CD8-positive, alpha-beta memory T cell (primary cell): ENCODE results near the gene HOPX. TPM values are rescaled to one million over a fixed set of nuclear protein-coding genes. Genes with fewer than 3 reads are reported as not detected.

Experiments used
- CTCF ChIA-PET: fragments of 350-600 bp; sonication (Branson Sonifier 250); formaldehyde crosslinking; loops from one replicate; lab custom pipeline; 2021; ENCODE audit warnings: antibody characterized with exemption; lab: Charles Lee
- POLR2A ChIA-PET: fragments of 350-600 bp; sonication (Branson Sonifier 250); formaldehyde crosslinking; loops from one replicate; lab custom pipeline; 2021; ENCODE audit warnings: antibody characterized with exemption; lab: Charles Lee
- DNase-seq, 5 donors: peaks; one replicate each; pipeline versions ENCODE4 v3.0.0 to v3.0.0-alpha.2; 2020 to 2022; ENCODE audit warnings: mixed read lengths in 1 of 5
- H3K27ac ChIP-seq: one replicate; pipeline ENCODE4 v1.7.0; 2013; ENCODE audit warnings: low read depth, mild to moderate bottlenecking, low read length, moderate library complexity
- H3K27me3 ChIP-seq: 2 replicates; pipeline ENCODE4 v1.7.0; 2013; ENCODE audit warnings: low read length, mild to moderate bottlenecking; ENCODE audit not compliant: insufficient read depth, poor library complexity, severe bottlenecking
- H3K36me3 ChIP-seq: 2 replicates; pipeline ENCODE4 v1.7.0; 2013; ENCODE audit warnings: mild to moderate bottlenecking, low read length, moderate library complexity; ENCODE audit not compliant: insufficient read depth
- H3K4me1 ChIP-seq: 2 replicates; pipeline ENCODE4 v1.7.0; 2013; ENCODE audit warnings: mild to moderate bottlenecking, low read length, moderate library complexity; ENCODE audit not compliant: insufficient read depth
- H3K4me3 ChIP-seq: 2 replicates; pipeline ENCODE4 v1.7.0; 2013; ENCODE audit warnings: mild to moderate bottlenecking, low read length
- H3K9me3 ChIP-seq: 2 replicates; pipeline ENCODE4 v1.7.0; 2013; ENCODE audit warnings: mild to moderate bottlenecking, low read length
- H3K27ac Mint-ChIP-seq, 8 donors: one replicate each; pipeline ENCODE4 v1.8.0; 2020 to 2021; ENCODE audit warnings: mixed read lengths in 8 of 8, mild to moderate bottlenecking in 6 of 8, inconsistent platforms in 3 of 8, moderate library complexity in 3 of 8
- H3K27me3 Mint-ChIP-seq, 2 donors: one replicate each; pipeline ENCODE4 v1.8.0; 2020 to 2021; ENCODE audit warnings: mixed read lengths in 2 of 2, mild to moderate bottlenecking in 1 of 2, moderate library complexity in 1 of 2
- H3K36me3 Mint-ChIP-seq, 3 donors: one replicate each; pipeline ENCODE4 v1.8.0; 2020 to 2021; ENCODE audit warnings: mixed read lengths in 3 of 3, inconsistent platforms in 1 of 3, mild to moderate bottlenecking in 1 of 3
- H3K4me1 Mint-ChIP-seq, 3 donors: one replicate each; pipeline ENCODE4 v1.8.0; 2020 to 2021; ENCODE audit warnings: mixed read lengths in 3 of 3, inconsistent platforms in 1 of 3, mild to moderate bottlenecking in 1 of 3
- H3K4me3 Mint-ChIP-seq, 7 donors: one replicate each; pipeline ENCODE4 v1.8.0; 2020 to 2021; ENCODE audit warnings: mixed read lengths in 7 of 7, mild to moderate bottlenecking in 6 of 7, moderate library complexity in 4 of 7, inconsistent platforms in 2 of 7
- H3K9me3 Mint-ChIP-seq, 5 donors: one replicate each; pipeline ENCODE4 v1.8.0; 2020 to 2022; ENCODE audit warnings: mixed read lengths in 5 of 5, mild to moderate bottlenecking in 3 of 5, moderate library complexity in 2 of 5, inconsistent platforms in 1 of 5
- polyA plus RNA-seq: library from polyadenylated mRNA; unstranded; fragments of 300-500 nt; fragmentation: Illumina TruSeq; gene quantifications from one replicate; pipeline ENCODE4 v1.2.3, GENCODE V29; 2021
- total RNA-seq, 2 experiments: library from RNA; stranded (reverse); gene quantifications; one replicate each; pipeline ENCODE4 v1.2.3, GENCODE V29; 2021

The HOPX gene
- total and polyA plus RNA-seq, 3 experiments from 2014 or later, result 159 to 285 (median 171) TPM

- POLR2A ChIA-PET, result no interaction called here
- Histone ChIP-seq H3K4me1 (peaks cover 25% of the 10 kb centered on the region), H3K27ac (no peak overlapping the region)
These were observed 24.0 kb downstream of the HOPX start for GRCh38 chr4:56657128-56657527.

GRCh38 chr4:56656346-56656643 lies 24.8 kb downstream of the HOPX start:
- H3K9me3 Mint-ChIP-seq, result no peaks in the 10 kb centered on the region
- H3K36me3 Mint-ChIP-seq, result peaks cover 0 to 5% (median 0%) of the 10 kb centered on the region in 3 donors
- Histone ChIP-seq H3K9me3 (no peaks in the 10 kb centered on the region), H3K27ac (no peak overlapping the region), H3K27me3 (no peaks in the 10 kb centered on the region), H3K36me3 (no peaks in the 10 kb centered on the region), H3K4me3 (peak overlapping the region; percentile 50), H3K4me1 (peaks cover 25% of the 10 kb centered on the region)
- peaks cover 56 to 61% (median 56%) of the 10 kb centered on the region in 3 donors for H3K4me1 Mint-ChIP-seq
- H3K27ac Mint-ChIP-seq, result peak overlapping the region; percentile 57 to 94 (median 90)
- CTCF ChIA-PET, result no interaction called here
- POLR2A ChIA-PET, result no interaction called here
- peak overlapping the region; percentile 85 to 95 (median 88) for H3K4me3 Mint-ChIP-seq
- peak in 4 of 5 donors; percentile 35 to 68 (median 46) for DNase-seq
- H3K27me3 Mint-ChIP-seq, result peaks cover 9% of the 10 kb centered on the region in 2 donors

More at GRCh38 chr4:56657128-56657527, 24.0 kb downstream of the HOPX start:
- peak overlapping the region; percentile 18 to 92 (median 87) for H3K4me3 Mint-ChIP-seq
- H3K9me3 Mint-ChIP-seq, result no peaks in the 10 kb centered on the region
- H3K27me3 Mint-ChIP-seq, result peaks cover 9 to 11% of the 10 kb centered on the region in 2 donors
- H3K36me3 ChIP-seq, result no peaks in the 10 kb centered on the region
- no peaks in the 10 kb centered on the region for H3K9me3 ChIP-seq
- DNase-seq, result no peak
- peaks cover 0 to 5% (median 0%) of the 10 kb centered on the region in 3 donors for H3K36me3 Mint-ChIP-seq
- peak overlapping the region; percentile 57 to 94 (median 90) for H3K27ac Mint-ChIP-seq
- CTCF ChIA-PET, result interaction anchor here (2.2 kb wide), 1 partner anchor 81 kb away, joined by 7 read pairs; no protein-coding TSS in a partner anchor
- no peaks in the 10 kb centered on the region for H3K27me3 ChIP-seq
- peak overlapping the region; percentile 50 for H3K4me3 ChIP-seq
- H3K4me1 Mint-ChIP-seq, result peaks cover 48 to 52% (median 48%) of the 10 kb centered on the region in 3 donors

GRCh38 chr4:56655627-56656345 lies 25.3 kb downstream of the HOPX start:
- peak overlapping the region; percentile 88 to 97 (median 95) for H3K4me3 Mint-ChIP-seq
- H3K27me3 Mint-ChIP-seq, result peaks cover 7 to 9% of the 10 kb centered on the region in 2 donors
- H3K9me3 Mint-ChIP-seq, result no peaks in the 10 kb centered on the region
- CTCF ChIA-PET, result interaction anchor here (0.9 to 1.6 kb wide), 6 partner anchors 8 to 230 kb away, joined by 3 to 5 read pairs (median 3); partner anchors contain the start of gene HOPX
- POLR2A ChIA-PET, result interaction anchor here (0.6 kb wide), 1 partner anchor 10 kb away, joined by 4 read pairs; no protein-coding TSS in a partner anchor
- peak in 3 of 5 donors; percentile 18 to 50 (median 29) for DNase-seq
- Histone ChIP-seq H3K27ac (peak overlapping the region; percentile 2), H3K27me3 (no peaks in the 10 kb centered on the region), H3K36me3 (no peaks in the 10 kb centered on the region), H3K4me1 (peaks cover 30% of the 10 kb centered on the region), H3K9me3 (no peaks in the 10 kb centered on the region), H3K4me3 (peak overlapping the region; percentile 50)
- H3K36me3 Mint-ChIP-seq, result peaks cover 0 to 5% (median 1%) of the 10 kb centered on the region in 3 donors
- peak overlapping the region; percentile 83 to 99 (median 94) for H3K27ac Mint-ChIP-seq
- peaks cover 61 to 66% (median 61%) of the 10 kb centered on the region in 3 donors for H3K4me1 Mint-ChIP-seq

GRCh38 chr4:56655209-56655626 lies 25.9 kb downstream of the HOPX start:
- Histone ChIP-seq H3K4me1 (peaks cover 36% of the 10 kb centered on the region), H3K4me3 (peak overlapping the region; percentile 50), H3K36me3 (no peaks in the 10 kb centered on the region), H3K9me3 (no peaks in the 10 kb centered on the region), H3K27ac (no peak overlapping the region), H3K27me3 (no peaks in the 10 kb centered on the region)
- no peaks in the 10 kb centered on the region for H3K9me3 Mint-ChIP-seq
- H3K27ac Mint-ChIP-seq, result peak overlapping the region; percentile 70 to 99 (median 92)
- peak in 1 of 5 donors; percentile 21 for DNase-seq
- peaks cover 7 to 9% of the 10 kb centered on the region in 2 donors for H3K27me3 Mint-ChIP-seq
- peaks cover 0 to 5% (median 1%) of the 10 kb centered on the region in 3 donors for H3K36me3 Mint-ChIP-seq
- POLR2A ChIA-PET, result interaction anchor here (0.6 to 0.9 kb wide), 2 partner anchors 9 to 323 kb away, joined by 3 to 4 read pairs; partner anchors contain the start of gene POLR2B
- CTCF ChIA-PET, result interaction anchor here (0.7 to 1.6 kb wide), 9 partner anchors 9 to 230 kb away, joined by 3 to 5 read pairs (median 3); partner anchors contain the start of gene HOPX
- peaks cover 67 to 71% (median 67%) of the 10 kb centered on the region in 3 donors for H3K4me1 Mint-ChIP-seq
- peak overlapping the region; percentile 88 to 97 (median 95) for H3K4me3 Mint-ChIP-seq

- H3K4me3 Mint-ChIP-seq, result peak overlapping the region; percentile 88 to 97 (median 95)
- POLR2A ChIA-PET, result interaction anchor here (0.9 kb wide), 1 partner anchor 324 kb away, joined by 3 read pairs; the partner anchor contains the start of gene POLR2B
- no peak overlapping the region for H3K27ac ChIP-seq
These were observed 26.9 kb downstream of the HOPX start for GRCh38 chr4:56654238-56654632.

GRCh38 chr4:56653461-56654237 lies 27.4 kb downstream of the HOPX start:
- peak overlapping the region; percentile 88 to 97 (median 95) for H3K4me3 Mint-ChIP-seq
- H3K4me3 ChIP-seq, result peak overlapping the region; percentile 16
- H3K9me3 Mint-ChIP-seq, result no peaks in the 10 kb centered on the region
- no peaks in the 10 kb centered on the region for H3K9me3 ChIP-seq
- DNase-seq, result peak in 2 of 5 donors; percentile 2 to 50
- peaks cover 50% of the 10 kb centered on the region for H3K4me1 ChIP-seq
- H3K4me1 Mint-ChIP-seq, result peaks cover 81 to 86% (median 82%) of the 10 kb centered on the region in 3 donors
- H3K36me3 ChIP-seq, result no peaks in the 10 kb centered on the region
- ChIA-PET CTCF (interaction anchor here (1.5 to 5.2 kb wide), 4 partner anchors 13 to 183 kb away, joined by 4 to 16 read pairs (median 5); no protein-coding TSS in a partner anchor), POLR2A (no interaction called here)
- peaks cover 4 to 9% of the 10 kb centered on the region in 2 donors for H3K27me3 Mint-ChIP-seq
- peaks cover 0 to 10% (median 3%) of the 10 kb centered on the region in 3 donors for H3K36me3 Mint-ChIP-seq
- H3K27ac Mint-ChIP-seq, result peak overlapping the region; percentile 70 to 98 (median 92)
- no peaks in the 10 kb centered on the region for H3K27me3 ChIP-seq
- H3K27ac ChIP-seq, result no peak overlapping the region

More at GRCh38 chr4:56654238-56654632, 26.9 kb downstream of the HOPX start:
- peaks cover 0 to 7% (median 1%) of the 10 kb centered on the region in 3 donors for H3K36me3 Mint-ChIP-seq
- no peaks in the 10 kb centered on the region for H3K9me3 Mint-ChIP-seq
- H3K36me3 ChIP-seq, result no peaks in the 10 kb centered on the region
- peaks cover 75 to 80% (median 77%) of the 10 kb centered on the region in 3 donors for H3K4me1 Mint-ChIP-seq
- CTCF ChIA-PET, result interaction anchor here (1.5 to 1.6 kb wide), 4 partner anchors 27 to 182 kb away, joined by 3 to 5 read pairs (median 4); no protein-coding TSS in a partner anchor
- H3K9me3 ChIP-seq, result no peaks in the 10 kb centered on the region
- peaks cover 45% of the 10 kb centered on the region for H3K4me1 ChIP-seq
- no peak for DNase-seq
- no peaks in the 10 kb centered on the region for H3K27me3 ChIP-seq
- peaks cover 4 to 9% of the 10 kb centered on the region in 2 donors for H3K27me3 Mint-ChIP-seq
- peak overlapping the region; percentile 16 for H3K4me3 ChIP-seq
- peak overlapping the region; percentile 70 to 99 (median 92) for H3K27ac Mint-ChIP-seq

GRCh38 chr4:56652196-56652595 lies 28.9 kb downstream of the HOPX start:
- no peaks in the 10 kb centered on the region for H3K27me3 ChIP-seq
- H3K4me1 Mint-ChIP-seq, result peaks cover 79 to 83% (median 81%) of the 10 kb centered on the region in 3 donors
- H3K27ac Mint-ChIP-seq, result peak overlapping the region; percentile 70 to 95 (median 74)
- peaks cover 6 to 20% (median 11%) of the 10 kb centered on the region in 3 donors for H3K36me3 Mint-ChIP-seq
- no peak for DNase-seq
- H3K4me3 ChIP-seq, result no peak overlapping the region
- peaks cover 0 to 1% (median 0%) of the 10 kb centered on the region in 5 donors for H3K9me3 Mint-ChIP-seq
- no peaks in the 10 kb centered on the region for H3K9me3 ChIP-seq
- ChIA-PET POLR2A (interaction anchor here (1.1 kb wide), 1 partner anchor 111 kb away, joined by 3 read pairs; no protein-coding TSS in a partner anchor), CTCF (interaction anchor here (5.2 kb wide), 1 partner anchor 12 kb away, joined by 16 read pairs; no protein-coding TSS in a partner anchor)
- H3K36me3 ChIP-seq, result no peaks in the 10 kb centered on the region
- peak overlapping the region in 6 of 7 donors; percentile 4 to 54 (median 32) for H3K4me3 Mint-ChIP-seq
- no peak overlapping the region for H3K27ac ChIP-seq
- peaks cover 50% of the 10 kb centered on the region for H3K4me1 ChIP-seq
- H3K27me3 Mint-ChIP-seq, result peaks cover 0 to 5% of the 10 kb centered on the region in 2 donors
